ENCODE data around the gene ZBED5.
"Not testable (repeated sequence)": the region's sequence is repeated elsewhere in the genome, so short reads cannot be mapped to it uniquely, and the experiment has no call there.

DNA sequence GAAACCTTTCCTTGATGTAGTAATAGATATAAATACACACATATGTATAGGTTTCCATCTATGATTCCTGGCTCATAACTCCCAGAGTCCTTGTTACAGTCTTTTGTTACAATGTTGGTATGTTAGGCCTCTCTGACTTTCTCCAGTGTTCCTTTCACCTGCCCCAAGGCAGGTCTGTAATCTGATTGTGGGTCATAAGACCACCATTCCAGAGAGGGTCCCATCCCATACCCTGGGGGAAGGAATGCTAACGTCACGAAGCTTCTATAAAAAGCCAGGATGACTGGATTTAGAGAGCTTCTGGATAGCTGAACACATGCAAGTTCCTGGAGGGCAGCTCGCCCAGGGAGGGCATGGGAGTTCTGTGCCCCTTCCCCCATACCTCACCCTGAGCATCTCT, 35.4 kb downstream of the ZBED5 start:
- not testable (repeated sequence) for TF ChIP-seq EZH2 (IDR thresholded peaks at IDR 0.05; ENCODE audit: low read length, unreplicated experiment); CTCF (conservative IDR thresholded peaks at IDR 0.05; ENCODE audit: low read depth, low read length)
